NB4 (cell line): ENCODE results near the gene HIVEP2.

Source experiments
- DNase-seq: peaks from one replicate; pipeline ENCODE4 v3.0.0; 2010; ENCODE audit warnings: low read depth
- H3K4me3 ChIP-seq: one replicate; pipeline ENCODE4 v1.5.1; 2011; ENCODE audit warnings: mild to moderate bottlenecking, low read depth, low read length, moderate library complexity
- MYC ChIP-seq: IDR thresholded peaks from 2 replicates; pipeline ENCODE4 v1.6.1; 2011; ENCODE audit warnings: low read depth, low read length
- POLR2A ChIP-seq: IDR thresholded peaks from 2 replicates; pipeline ENCODE4 v1.6.1; 2011; ENCODE audit warnings: mild to moderate bottlenecking; ENCODE audit not compliant: insufficient read length; ENCODE audit errors: extremely low read depth
- TF ChIP-seq, protein P1 (sequence below): IDR thresholded peaks from one replicate; pipeline ENCODE4 v1.5.1; 2012; ENCODE audit warnings: low read depth, low read length
- TF ChIP-seq, protein P2 (sequence below): IDR thresholded peaks from 2 replicates; pipeline ENCODE4 v1.6.1; 2011; ENCODE audit warnings: low read depth, low read length

The HIVEP2 gene

DNA sequence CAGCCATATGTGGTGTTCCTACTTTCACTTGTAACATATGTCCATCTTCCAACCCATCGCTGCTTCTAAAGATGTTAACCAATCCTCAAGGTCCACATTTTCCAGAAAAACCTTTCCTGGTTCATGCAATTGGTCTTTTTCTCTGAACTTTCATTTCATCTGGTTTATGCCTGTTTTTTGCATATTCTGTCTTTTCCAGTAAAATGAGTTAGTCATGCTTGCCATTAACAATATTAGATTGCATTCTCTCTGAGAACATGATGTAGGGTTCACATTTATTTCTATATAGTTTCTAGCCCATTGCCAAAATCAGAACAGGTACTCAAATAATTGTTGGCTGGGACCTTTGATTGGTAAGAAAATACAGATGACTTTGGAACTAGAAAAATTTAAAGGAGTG lies 36.7 kb downstream of the HIVEP2 start:
- TF ChIP-seq, protein P1, sequence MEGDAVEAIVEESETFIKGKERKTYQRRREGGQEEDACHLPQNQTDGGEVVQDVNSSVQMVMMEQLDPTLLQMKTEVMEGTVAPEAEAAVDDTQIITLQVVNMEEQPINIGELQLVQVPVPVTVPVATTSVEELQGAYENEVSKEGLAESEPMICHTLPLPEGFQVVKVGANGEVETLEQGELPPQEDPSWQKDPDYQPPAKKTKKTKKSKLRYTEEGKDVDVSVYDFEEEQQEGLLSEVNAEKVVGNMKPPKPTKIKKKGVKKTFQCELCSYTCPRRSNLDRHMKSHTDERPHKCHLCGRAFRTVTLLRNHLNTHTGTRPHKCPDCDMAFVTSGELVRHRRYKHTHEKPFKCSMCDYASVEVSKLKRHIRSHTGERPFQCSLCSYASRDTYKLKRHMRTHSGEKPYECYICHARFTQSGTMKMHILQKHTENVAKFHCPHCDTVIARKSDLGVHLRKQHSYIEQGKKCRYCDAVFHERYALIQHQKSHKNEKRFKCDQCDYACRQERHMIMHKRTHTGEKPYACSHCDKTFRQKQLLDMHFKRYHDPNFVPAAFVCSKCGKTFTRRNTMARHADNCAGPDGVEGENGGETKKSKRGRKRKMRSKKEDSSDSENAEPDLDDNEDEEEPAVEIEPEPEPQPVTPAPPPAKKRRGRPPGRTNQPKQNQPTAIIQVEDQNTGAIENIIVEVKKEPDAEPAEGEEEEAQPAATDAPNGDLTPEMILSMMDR: no peak
- no peak for TF ChIP-seq MYC
- no peak for TF ChIP-seq POLR2A
- TF ChIP-seq, protein P2, sequence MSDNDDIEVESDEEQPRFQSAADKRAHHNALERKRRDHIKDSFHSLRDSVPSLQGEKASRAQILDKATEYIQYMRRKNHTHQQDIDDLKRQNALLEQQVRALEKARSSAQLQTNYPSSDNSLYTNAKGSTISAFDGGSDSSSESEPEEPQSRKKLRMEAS: no peak
- DNase-seq: no peak
- no peak overlapping the region for H3K4me3 ChIP-seq

DNA sequence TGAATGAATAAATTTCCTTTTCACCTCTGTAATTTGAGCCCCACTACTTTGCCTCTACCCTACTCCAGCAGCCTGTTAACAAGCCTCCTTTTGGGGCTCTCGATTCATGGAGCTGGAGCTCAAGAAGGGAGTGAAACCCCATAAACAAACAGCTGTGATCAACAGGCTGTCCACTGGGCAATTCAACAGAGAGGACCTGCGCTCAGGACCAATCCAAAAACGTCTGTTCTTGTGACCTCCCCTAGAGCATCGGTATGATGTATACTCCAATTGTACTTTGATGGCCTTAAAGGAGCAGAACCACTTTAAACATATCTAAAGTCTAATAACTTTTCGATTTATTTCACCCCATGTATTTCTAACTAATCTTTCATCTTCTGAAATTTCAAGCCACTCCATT lies 37.4 kb downstream of the HIVEP2 start:
- no peak for DNase-seq
- TF ChIP-seq, protein P1: no peak
- TF ChIP-seq POLR2A: no peak
- TF ChIP-seq, protein P2: no peak
- no peak for TF ChIP-seq MYC
- H3K4me3 ChIP-seq: no peak overlapping the region

DNA sequence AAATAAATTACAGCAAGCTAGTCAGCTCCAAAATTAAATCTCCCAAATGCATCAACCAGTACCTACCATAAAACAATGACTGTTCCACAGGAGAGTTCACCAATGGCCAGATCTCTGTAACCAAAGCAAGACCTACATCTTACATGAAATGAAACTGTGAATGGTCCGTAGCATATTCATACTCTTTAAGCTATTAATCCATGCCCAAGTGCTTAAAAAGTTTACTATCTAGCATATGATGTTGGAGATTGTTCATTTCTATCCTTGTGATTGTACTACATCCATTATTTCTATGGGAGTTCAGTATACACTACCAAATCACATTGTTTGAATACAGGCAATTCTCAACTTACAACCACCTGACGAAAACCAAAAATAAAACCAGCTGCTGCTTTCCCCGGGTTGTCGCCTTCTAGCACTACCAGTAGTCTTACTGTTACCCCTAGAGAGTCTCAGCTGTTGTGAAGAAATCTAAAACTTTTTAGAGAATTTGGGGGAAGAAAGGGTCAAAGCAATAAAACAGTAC lies 38.0 kb downstream of the HIVEP2 start:
- DNase-seq: no peak
- no peak for TF ChIP-seq MYC
- TF ChIP-seq, protein P2: no peak
- TF ChIP-seq, protein P1: no peak
- TF ChIP-seq POLR2A: no peak

DNA sequence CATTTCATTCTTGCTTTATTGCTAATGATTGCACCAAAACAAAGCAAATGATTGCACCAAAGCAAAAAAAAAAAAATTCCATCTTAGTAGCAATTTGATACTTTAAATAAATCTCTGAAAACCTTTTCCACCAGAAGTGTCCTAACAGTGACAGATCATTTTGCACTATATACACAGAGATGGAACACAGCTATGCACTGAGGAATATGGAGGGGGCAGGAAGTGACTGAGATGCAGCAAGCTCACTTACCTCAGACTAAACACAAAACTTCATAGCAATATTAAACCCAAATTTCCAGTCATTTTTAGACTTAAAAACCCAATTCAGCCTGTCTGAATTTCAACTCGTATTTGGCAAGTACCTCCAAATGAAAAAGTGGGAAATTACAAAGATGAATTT lies 41.2 kb downstream of the HIVEP2 start:
- peak; percentile 37 for DNase-seq
- no peak overlapping the region for H3K4me3 ChIP-seq
- TF ChIP-seq POLR2A (no peak), MYC (no peak)
- TF ChIP-seq, protein P1: no peak
- TF ChIP-seq, protein P2: no peak

More for the DNA sequence above, 38.0 kb downstream of the HIVEP2 start:
- no peak overlapping the region for H3K4me3 ChIP-seq

DNA sequence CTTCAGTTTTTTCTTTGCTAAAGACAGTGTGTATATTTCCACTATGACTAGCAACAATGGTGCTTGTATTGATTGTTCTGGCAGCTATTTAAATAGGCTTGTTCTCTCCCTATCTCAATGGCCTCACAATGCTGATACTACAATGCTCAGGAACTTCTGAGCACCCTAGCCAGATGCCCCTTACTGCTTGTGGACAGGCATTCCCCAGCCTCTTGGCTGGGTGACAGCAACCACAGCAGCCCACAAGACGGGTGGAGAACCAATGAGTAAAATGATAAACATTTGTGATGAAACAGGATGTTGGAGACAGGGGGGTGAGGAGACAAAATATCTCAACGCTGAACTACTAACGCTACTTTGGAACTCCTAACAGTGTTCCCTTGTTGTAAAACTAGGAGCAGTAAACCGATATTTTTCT lies 42.3 kb downstream of the HIVEP2 start:
- TF ChIP-seq MYC (0 out of 2 replicates have a peak, but pooled peaks have one; percentile 24), POLR2A (no peak)
- TF ChIP-seq, protein P2: no peak
- TF ChIP-seq, protein P1: no peak
- peak overlapping the region; percentile 37 for H3K4me3 ChIP-seq
- DNase-seq: peak; percentile 92
